Endodermal cell (in vitro differentiated cells): ENCODE results near the gene NRG2. TPM values are rescaled to one million over a fixed set of nuclear protein-coding genes. Genes with fewer than 3 reads are reported as not detected.

Experiments
- DNase-seq: peaks from one replicate; pipeline ENCODE4 v3.0.0-alpha.2; 2017
- H3K27ac ChIP-seq: 2 replicates; pipeline ENCODE4 v1.5.1; 2013; ENCODE audit warnings: mild to moderate bottlenecking, low read depth, low read length, moderate library complexity
- H3K27me3 ChIP-seq: 2 replicates; pipeline ENCODE4 v1.6.1; 2013; ENCODE audit warnings: mild to moderate bottlenecking, low read length, moderate library complexity; ENCODE audit not compliant: insufficient read depth, control insufficient read depth, poor library complexity, severe bottlenecking
- H3K36me3 ChIP-seq: 2 replicates; pipeline ENCODE4 v1.7.0; 2013; ENCODE audit warnings: mild to moderate bottlenecking, low read length, moderate library complexity; ENCODE audit not compliant: control insufficient read depth, insufficient read depth
- H3K4me1 ChIP-seq: one replicate; pipeline ENCODE4 v1.7.0; 2013; ENCODE audit warnings: low read length; ENCODE audit not compliant: control insufficient read depth, insufficient read depth
- H3K4me3 ChIP-seq: 2 replicates; pipeline ENCODE4 v1.5.1; 2013; ENCODE audit warnings: mild to moderate bottlenecking, low read length, moderate library complexity
- H3K9ac ChIP-seq: 2 replicates; pipeline ENCODE4 v1.6.1; 2013; ENCODE audit warnings: mild to moderate bottlenecking, low read length, moderate library complexity; ENCODE audit not compliant: poor library complexity, severe bottlenecking; ENCODE audit errors: extremely low read depth
- H3K9me3 ChIP-seq: 2 replicates; pipeline ENCODE4 v1.6.1; 2013; ENCODE audit warnings: mild to moderate bottlenecking, low read length, moderate library complexity; ENCODE audit not compliant: control insufficient read depth
- H3K27ac Mint-ChIP-seq: 2 replicates; pipeline ENCODE4 v1.8.0; 2020; ENCODE audit warnings: mixed read lengths
- H3K27me3 Mint-ChIP-seq: 2 replicates; pipeline ENCODE4 v1.8.0; 2021; ENCODE audit warnings: mild to moderate bottlenecking, mixed read lengths; ENCODE audit not compliant: insufficient read depth
- H3K36me3 Mint-ChIP-seq: 2 replicates; pipeline ENCODE4 v1.8.0; 2020; ENCODE audit warnings: low read depth, mixed read lengths
- H3K4me1 Mint-ChIP-seq: 2 replicates; pipeline ENCODE4 v1.8.0; 2020; ENCODE audit warnings: mixed read lengths
- H3K4me3 Mint-ChIP-seq: 2 replicates; pipeline ENCODE4 v1.8.0; 2020; ENCODE audit warnings: mild to moderate bottlenecking, moderate library complexity, mixed read lengths
- H3K9me3 Mint-ChIP-seq: 2 replicates; pipeline ENCODE4 v1.8.0; 2020; ENCODE audit warnings: mild to moderate bottlenecking, mixed read lengths
- WGBS, 2 experiments: methylation state at CpG; one replicate each; pipeline versions ENCODE4 v1.1.5 to v1.1.7; 2013; ENCODE audit warnings: missing lambda C conversion rate in 2 of 2, mixed read lengths in 1 of 2; ENCODE audit not compliant: insufficient coverage in 1 of 2, insufficient read length in 1 of 2; 5-methylcytosine and 5-hydroxymethylcytosine counted together
- total RNA-seq, 2 donors: library from RNA; stranded (reverse); fragmentation: NEBNext Ultra II Directional in 1 of 2; extraction: Animal tissue kit (Norgen Biotek cat#: 25700) in 1 of 2; gene quantifications; 2 replicates in 1 of 2; 3 replicates in 1 of 2; pipeline ENCODE4 v1.2.1, GENCODE V29; 2021
- TF ChIP-seq, protein P1 (sequence below): fragments of 200-600 bp; sonication (generic); conservative IDR thresholded peaks from 2 replicates; pipeline ENCODE4 v1.5.0; 2021; ENCODE audit warnings: antibody characterized with exemption, mild to moderate bottlenecking

Gene NRG2
- total RNA-seq, 2 donors from 2014 or later: 10.8 to 12.5 TPM

DNA sequence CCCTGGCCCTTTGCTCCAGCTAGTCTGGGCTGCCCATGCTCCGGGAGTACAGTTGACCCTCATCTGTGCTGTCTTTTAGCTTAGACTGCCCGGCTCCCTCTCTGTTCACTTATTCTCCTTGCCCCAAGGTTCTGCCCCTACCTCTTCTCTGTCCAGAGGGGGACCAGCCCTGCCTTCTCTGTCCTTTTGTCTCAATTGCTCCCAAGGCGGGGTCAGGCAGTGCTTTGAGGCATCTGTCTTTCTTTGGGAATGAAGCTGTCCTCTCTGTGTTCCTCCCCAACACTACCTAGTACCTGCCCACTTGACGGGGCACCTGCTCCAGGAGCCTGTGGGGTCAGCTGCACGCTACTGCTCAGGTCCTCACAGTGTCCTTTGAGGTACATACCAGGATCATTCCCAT, 188.1 kb downstream of the NRG2 start:
- Histone ChIP-seq H3K4me1 (no peaks in the 10 kb centered on the region), H3K36me3 (no peaks in the 10 kb centered on the region), H3K27ac (no peak overlapping the region), H3K27me3 (peaks cover 9% of the 10 kb centered on the region), H3K9me3 (no peaks in the 10 kb centered on the region), H3K4me3 (no peak overlapping the region), H3K9ac (no peak overlapping the region)
- 88 to 100% methylated on average over 3 to 5 of the region's 5 CpGs for WGBS, 2 experiments
- Mint-ChIP-seq H3K36me3 (peaks cover 10% of the 10 kb centered on the region), H3K27me3 (peaks cover 32% of the 10 kb centered on the region), H3K9me3 (no peaks in the 10 kb centered on the region), H3K27ac (no peak overlapping the region), H3K4me3 (no peak overlapping the region), H3K4me1 (peaks cover 6% of the 10 kb centered on the region)
- no peak for DNase-seq
- TF ChIP-seq, protein P1, sequence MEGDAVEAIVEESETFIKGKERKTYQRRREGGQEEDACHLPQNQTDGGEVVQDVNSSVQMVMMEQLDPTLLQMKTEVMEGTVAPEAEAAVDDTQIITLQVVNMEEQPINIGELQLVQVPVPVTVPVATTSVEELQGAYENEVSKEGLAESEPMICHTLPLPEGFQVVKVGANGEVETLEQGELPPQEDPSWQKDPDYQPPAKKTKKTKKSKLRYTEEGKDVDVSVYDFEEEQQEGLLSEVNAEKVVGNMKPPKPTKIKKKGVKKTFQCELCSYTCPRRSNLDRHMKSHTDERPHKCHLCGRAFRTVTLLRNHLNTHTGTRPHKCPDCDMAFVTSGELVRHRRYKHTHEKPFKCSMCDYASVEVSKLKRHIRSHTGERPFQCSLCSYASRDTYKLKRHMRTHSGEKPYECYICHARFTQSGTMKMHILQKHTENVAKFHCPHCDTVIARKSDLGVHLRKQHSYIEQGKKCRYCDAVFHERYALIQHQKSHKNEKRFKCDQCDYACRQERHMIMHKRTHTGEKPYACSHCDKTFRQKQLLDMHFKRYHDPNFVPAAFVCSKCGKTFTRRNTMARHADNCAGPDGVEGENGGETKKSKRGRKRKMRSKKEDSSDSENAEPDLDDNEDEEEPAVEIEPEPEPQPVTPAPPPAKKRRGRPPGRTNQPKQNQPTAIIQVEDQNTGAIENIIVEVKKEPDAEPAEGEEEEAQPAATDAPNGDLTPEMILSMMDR: no peak

DNA sequence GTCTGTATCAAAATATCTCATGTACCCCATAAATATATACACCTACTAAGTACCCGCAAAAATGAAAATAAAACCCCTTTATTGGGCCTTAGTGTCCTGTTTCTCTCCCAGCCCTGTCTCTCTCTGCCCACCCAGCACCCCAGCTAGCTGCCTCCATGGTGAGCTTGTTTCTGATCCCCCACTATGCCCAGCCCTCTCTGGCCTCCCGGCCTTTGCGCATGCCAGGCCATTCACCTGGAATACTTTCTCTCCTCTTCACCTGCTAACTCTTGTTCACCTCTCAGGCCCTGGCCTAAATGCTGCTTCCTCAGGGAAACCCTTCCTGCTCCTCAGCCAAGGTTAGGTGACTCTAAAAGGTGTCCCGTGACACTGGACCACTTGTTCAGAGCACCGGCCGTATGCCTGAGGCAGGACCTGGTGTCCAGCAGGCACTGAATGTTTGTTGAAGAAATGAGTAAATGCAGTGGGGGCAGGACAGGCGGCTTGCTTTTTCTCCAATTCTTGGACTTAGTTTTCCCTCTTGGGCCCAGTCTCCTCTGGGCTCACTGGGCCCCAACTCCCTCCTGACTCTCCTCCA, 189.0 kb downstream of the NRG2 start:
- H3K36me3 ChIP-seq: no peaks in the 10 kb centered on the region
- H3K27ac Mint-ChIP-seq: no peak overlapping the region
- peaks cover 10% of the 10 kb centered on the region for H3K36me3 Mint-ChIP-seq
- no peak overlapping the region for H3K9ac ChIP-seq
- H3K4me3 Mint-ChIP-seq: no peak overlapping the region
- H3K4me1 Mint-ChIP-seq: peaks cover 6% of the 10 kb centered on the region
- TF ChIP-seq, protein P1: no peak
- peaks cover 18% of the 10 kb centered on the region for H3K27me3 ChIP-seq
- H3K4me1 ChIP-seq: no peaks in the 10 kb centered on the region
- no peak overlapping the region for H3K27ac ChIP-seq
- H3K9me3 Mint-ChIP-seq: no peaks in the 10 kb centered on the region
- H3K4me3 ChIP-seq: no peak overlapping the region
- no peaks in the 10 kb centered on the region for H3K9me3 ChIP-seq
- DNase-seq: no peak
- WGBS, 2 experiments: 94 to 96% methylated on average over 6 to 7 of the region's 7 CpGs
- peaks cover 37% of the 10 kb centered on the region for H3K27me3 Mint-ChIP-seq

DNA sequence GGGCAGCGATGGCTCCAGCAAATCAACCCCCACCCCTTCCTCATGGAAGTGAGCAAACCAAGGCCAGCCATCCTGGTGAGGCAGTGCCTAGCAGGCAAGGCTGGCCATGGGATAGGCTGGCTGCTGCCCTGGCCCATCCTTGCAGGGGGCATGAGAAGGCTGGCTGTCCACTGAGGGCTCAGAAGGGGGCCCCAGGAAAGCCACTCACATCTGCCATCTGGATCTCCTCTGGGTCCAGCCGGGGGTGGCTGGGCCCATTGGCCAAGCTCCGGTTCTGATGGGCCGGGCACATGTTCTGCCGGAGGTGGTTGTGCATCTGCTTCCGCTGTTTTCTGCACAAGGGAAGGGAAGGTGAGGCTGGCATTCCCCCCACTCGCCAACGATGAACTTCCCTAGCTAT, 190.4 kb downstream of the NRG2 start:
- no peak overlapping the region for H3K27ac Mint-ChIP-seq
- peaks cover 10% of the 10 kb centered on the region for H3K36me3 Mint-ChIP-seq
- H3K27me3 ChIP-seq: peaks cover 20% of the 10 kb centered on the region
- H3K9ac ChIP-seq: no peak overlapping the region
- H3K4me3 Mint-ChIP-seq: no peak overlapping the region
- peaks cover 42% of the 10 kb centered on the region for H3K27me3 Mint-ChIP-seq
- WGBS, 2 experiments: 87 to 96% methylated on average over 5 to 8 of the region's 8 CpGs
- TF ChIP-seq, protein P1: no peak
- no peaks in the 10 kb centered on the region for H3K9me3 Mint-ChIP-seq
- H3K4me3 ChIP-seq: no peak overlapping the region
- no peaks in the 10 kb centered on the region for H3K9me3 ChIP-seq
- no peak for DNase-seq
- no peak overlapping the region for H3K27ac ChIP-seq
- H3K36me3 ChIP-seq: no peaks in the 10 kb centered on the region
- H3K4me1 ChIP-seq: no peaks in the 10 kb centered on the region
- peaks cover 6% of the 10 kb centered on the region for H3K4me1 Mint-ChIP-seq
